Calu3 (cell line): Measurements from ENCODE around the gene CAMK1D. TPM values are rescaled to one million over a fixed set of nuclear protein-coding genes. Genes with fewer than 3 reads are reported as not detected.

ENCODE experiments used
- BruUV-seq: library from RNA; stranded (reverse); fragments of 400-500 nt; replicated peaks from 2 replicates; lab custom pipeline; 2021; lab: Mats Ljungman, UMichigan
- CTCF ChIA-PET: fragments of 300-600 bp; sonication (Branson Sonifier 250); formaldehyde crosslinking; loops from one replicate; lab custom pipeline; 2022; ENCODE audit warnings: antibody characterized with exemption; lab: Charles Lee
- DNase-seq: peaks from one replicate; pipeline ENCODE4 v3.0.0; 2022
- H3K27ac Mint-ChIP-seq: one replicate; pipeline ENCODE4 v1.8.0; 2022; ENCODE audit warnings: mixed read lengths; ENCODE audit not compliant: unreplicated experiment
- H3K27me3 Mint-ChIP-seq: one replicate; pipeline ENCODE4 v1.8.0; 2022; ENCODE audit warnings: mixed read lengths; ENCODE audit not compliant: unreplicated experiment
- H3K36me3 Mint-ChIP-seq: one replicate; pipeline ENCODE4 v1.8.0; 2022; ENCODE audit warnings: mild to moderate bottlenecking, moderate library complexity, mixed read lengths; ENCODE audit not compliant: insufficient read depth, unreplicated experiment
- H3K4me1 Mint-ChIP-seq: one replicate; pipeline ENCODE4 v1.8.0; 2022; ENCODE audit warnings: mild to moderate bottlenecking, low read depth, mixed read lengths; ENCODE audit not compliant: unreplicated experiment
- H3K4me3 Mint-ChIP-seq: one replicate; pipeline ENCODE4 v1.8.0; 2022; ENCODE audit warnings: mild to moderate bottlenecking, low read depth, moderate library complexity, mixed read lengths; ENCODE audit not compliant: unreplicated experiment
- H3K9me3 Mint-ChIP-seq: one replicate; pipeline ENCODE4 v1.8.0; 2022; ENCODE audit warnings: low read depth, mixed read lengths; ENCODE audit not compliant: unreplicated experiment
- CTCF ChIP-seq: fragments of 200-600 bp; IDR thresholded peaks from one replicate; pipeline ENCODE4 v1.8.0; 2022; ENCODE audit warnings: antibody characterized with exemption; ENCODE audit not compliant: unreplicated experiment
- intact Hi-C: fragments of 100-400 bp; cut with micrococcal nuclease; formaldehyde crosslinking; loops from one replicate; pipeline ENCODE4 v1.10.0; 2022; ENCODE audit not compliant: unreplicated experiment
- total RNA-seq: library from RNA; stranded (reverse); gene quantifications from 2 replicates; pipeline ENCODE4 v1.2.3, GENCODE V29; 2022

CAMK1D gene
- total RNA-seq, 1 experiment from 2014 or later: 2.6 TPM

GRCh38 chr10:12387561-12388210 lies 38.3 kb downstream of the CAMK1D start:
- TF ChIP-seq CTCF: no peak
- CTCF ChIA-PET: interaction anchor here (0.5 to 0.6 kb wide), 2 partner anchors 8 to 16 kb away, joined by 3 read pairs; no protein-coding TSS in a partner anchor
- BruUV-seq: no TSS peak
- H3K9me3 Mint-ChIP-seq: peaks cover 3% of the 10 kb centered on the region
- H3K4me1 Mint-ChIP-seq: peaks cover 9% of the 10 kb centered on the region
- H3K4me3 Mint-ChIP-seq: no peak overlapping the region
- no peak for DNase-seq
- no peaks in the 10 kb centered on the region for H3K36me3 Mint-ChIP-seq
- intact Hi-C loops: no loop called here
- H3K27me3 Mint-ChIP-seq: peaks cover 82% of the 10 kb centered on the region
- H3K27ac Mint-ChIP-seq: no peak overlapping the region

- H3K4me3 Mint-ChIP-seq: no peak overlapping the region
- H3K36me3 Mint-ChIP-seq: no peaks in the 10 kb centered on the region
- CTCF ChIA-PET: no interaction called here
- intact Hi-C loops: no loop called here
- no peak overlapping the region for H3K27ac Mint-ChIP-seq
- no peak for DNase-seq
- H3K27me3 Mint-ChIP-seq: peaks cover 82% of the 10 kb centered on the region
- BruUV-seq: no TSS peak
- no peak for TF ChIP-seq CTCF
- H3K9me3 Mint-ChIP-seq: peaks cover 3% of the 10 kb centered on the region
- H3K4me1 Mint-ChIP-seq: peaks cover 9% of the 10 kb centered on the region
Measured at GRCh38 chr10:12388671-12389070, 39.3 kb downstream of the CAMK1D start.

- CTCF ChIA-PET: no interaction called here
- Mint-ChIP-seq H3K9me3 (peaks cover 3% of the 10 kb centered on the region), H3K27ac (no peak overlapping the region), H3K27me3 (peaks cover 82% of the 10 kb centered on the region), H3K4me1 (peaks cover 9% of the 10 kb centered on the region), H3K36me3 (no peaks in the 10 kb centered on the region), H3K4me3 (no peak overlapping the region)
- peak; percentile 38 for DNase-seq
- no peak for TF ChIP-seq CTCF
- no TSS peak for BruUV-seq
- intact Hi-C loops: no loop called here
Measured at GRCh38 chr10:12389154-12389734, 39.9 kb downstream of the CAMK1D start.

- H3K36me3 Mint-ChIP-seq: no peaks in the 10 kb centered on the region
- CTCF ChIA-PET: interaction anchor here (0.5 to 0.6 kb wide), 2 partner anchors 313 to 644 kb away, joined by 3 read pairs; no protein-coding TSS in a partner anchor
- H3K4me3 Mint-ChIP-seq: no peak overlapping the region
- DNase-seq: no peak
- peaks cover 77% of the 10 kb centered on the region for H3K27me3 Mint-ChIP-seq
- no peak overlapping the region for H3K27ac Mint-ChIP-seq
- TF ChIP-seq CTCF: no peak
- H3K9me3 Mint-ChIP-seq: no peaks in the 10 kb centered on the region
- no TSS peak for BruUV-seq
- intact Hi-C loops: no loop called here
- peaks cover 9% of the 10 kb centered on the region for H3K4me1 Mint-ChIP-seq
Measured at GRCh38 chr10:12390733-12391132, 41.4 kb downstream of the CAMK1D start.
